Measurements from ENCODE around the gene SETMAR. TPM values are rescaled to one million over a fixed set of nuclear protein-coding genes. Genes with fewer than 3 reads are reported as not detected.

SETMAR gene
- total and polyA plus RNA-seq, 2 of the 8 experiments (the other 6 are each of a cell fraction or from before 2014, with no cell fraction given), result 16.1 to 25.3 TPM

DNA sequence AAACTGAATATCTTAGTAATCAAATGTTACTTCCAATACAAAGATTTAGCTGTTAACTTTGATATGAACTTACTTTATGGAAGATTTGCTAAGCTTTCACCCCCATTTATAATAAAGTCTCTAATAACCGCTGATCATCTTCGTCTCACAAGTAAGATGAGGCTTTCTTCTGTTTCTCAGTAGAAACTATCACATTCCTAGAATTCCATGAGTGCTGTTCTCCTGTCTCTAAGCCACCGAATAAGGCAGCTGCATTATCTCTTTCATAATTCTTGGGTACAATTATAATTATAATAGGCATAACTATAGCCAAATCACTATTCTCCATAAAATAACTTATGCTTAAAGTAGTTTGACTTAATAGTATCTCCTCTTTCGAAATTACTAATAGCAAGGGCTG is 18.3 kb upstream of the SETMAR start:
- no peaks in the 10 kb centered on the region for H3K79me1 ChIP-seq (ENCODE audit: low read depth, low read length)
- TF ChIP-seq CBX8 (IDR thresholded peaks at IDR 0.05; ENCODE audit: borderline replicate concordance, low read depth, low read length), result no peak
- TF ChIP-seq POLR2AphosphoS5 (IDR thresholded peaks at IDR 0.05; ENCODE audit: low read depth, low read length), result no peak
- no peak for TF ChIP-seq ASH2L (IDR thresholded peaks at IDR 0.05; ENCODE audit: low read length)
- TF ChIP-seq SIX5 (IDR thresholded peaks at IDR 0.05; ENCODE audit: low read depth, low read length), result no peak
- TF ChIP-seq BCL11A (IDR thresholded peaks at IDR 0.05; ENCODE audit: low read depth in 2 of 2, low read length in 2 of 2), result no peak
- TF ChIP-seq TEAD4 (IDR thresholded peaks at IDR 0.05; ENCODE audit: low read depth, low read length), result peak; percentile 97
- no peak for TF ChIP-seq POLR2A (IDR thresholded peaks at IDR 0.05; ENCODE audit: control extremely low read depth in 1 of 2, low read depth in 2 of 2, low read length in 2 of 2)
- POLR2A ChIA-PET (ENCODE audit: partially characterized antibody), result interaction anchor here (0.6 to 1.2 kb wide), 2 partner anchors 14 to 457 kb away, joined by 3 to 4 read pairs; no protein-coding TSS in a partner anchor
- H3K56ac ChIP-seq (replicated peaks; ENCODE audit: insufficient read length, low read depth, low read length), result no peak overlapping the region
- no peak overlapping the region for H3K23ac ChIP-seq (ENCODE audit: insufficient read length)
- no peak overlapping the region for H2BK5ac ChIP-seq (ENCODE audit: low read depth, low read length)
- H3K9me3 ChIP-seq (ENCODE audit: insufficient read depth in 2 of 2, low read depth in 1 of 2, low read length in 1 of 2), result no peaks in the 10 kb centered on the region
- H2BK15ac ChIP-seq (ENCODE audit: low read length), result no peak overlapping the region
- H2BK12ac ChIP-seq (ENCODE audit: low read depth, low read length), result no peak overlapping the region
- CTCF ChIA-PET (ENCODE audit: partially characterized antibody), result interaction anchor here (0.7 to 5.5 kb wide), 4 partner anchors 8 to 1967 kb away, joined by 3 to 34 read pairs (median 12); no protein-coding TSS in a partner anchor
- H3K27ac ChIP-seq (ENCODE audit: low read depth, low read length), result no peak overlapping the region
- no peaks in the 10 kb centered on the region for H3K23me2 ChIP-seq (ENCODE audit: low read depth, low read length)
- no peak overlapping the region for H3K4ac ChIP-seq (replicated peaks; ENCODE audit: insufficient read length, low read depth, low read length)
- H4K20me1 ChIP-seq (replicated peaks in 1 of 2; ENCODE audit: control insufficient read depth in 1 of 2, insufficient read depth in 2 of 2, low read length in 2 of 2), result no peaks in the 10 kb centered on the region
- no peak overlapping the region for H3K9ac ChIP-seq (replicated peaks in 1 of 4; ENCODE audit: extremely low read depth in 1 of 4, low read depth in 3 of 4, low read length in 3 of 4)
- H3K14ac ChIP-seq (ENCODE audit: insufficient read length), result no peak overlapping the region
- no peak for DNase-seq (ENCODE audit: low read depth in 1 of 2, low spot score in 2 of 2)
- H4K8ac ChIP-seq (ENCODE audit: extremely low read depth, insufficient read depth, low read length), result no peak overlapping the region
- H4K5ac ChIP-seq (ENCODE audit: insufficient read length, low read depth, low read length), result no peak overlapping the region
- no peak overlapping the region for H2AK5ac ChIP-seq (ENCODE audit: low read depth, low read length)
- H3K4me2 ChIP-seq (ENCODE audit: insufficient read depth in 1 of 2, low read depth in 2 of 2, low read length in 2 of 2), result no peak overlapping the region
- H3K4me1 ChIP-seq (replicated peaks in 1 of 4; ENCODE audit: control insufficient read depth in 3 of 4, insufficient read depth in 4 of 4, low read length in 3 of 4), result no peaks in the 10 kb centered on the region; a peak in 1 of 7 replicates
- H4K91ac ChIP-seq (replicated peaks; ENCODE audit: insufficient read length, low read length), result no peak overlapping the region
- no peaks in the 10 kb centered on the region for H3K79me2 ChIP-seq (ENCODE audit: control insufficient read depth in 1 of 2, insufficient read depth in 2 of 2, low read length in 2 of 2)
- no peak for FAIRE-seq
- H3K36me3 ChIP-seq (ENCODE audit: control insufficient read depth in 2 of 4, insufficient read depth in 4 of 4, low read length in 3 of 4), result no peaks in the 10 kb centered on the region
- H3K18ac ChIP-seq (ENCODE audit: extremely low read depth, low read length), result no peak overlapping the region
- no peaks in the 10 kb centered on the region for H3K27me3 ChIP-seq (replicated peaks in 1 of 4; ENCODE audit: control insufficient read depth in 3 of 4, extremely low read depth in 1 of 4, insufficient read depth in 3 of 4, low read length in 3 of 4)
- H2BK20ac ChIP-seq (ENCODE audit: low read length), result no peak overlapping the region
- H3K4me3 ChIP-seq (ENCODE audit: extremely low read depth in 1 of 4, insufficient read depth in 2 of 4, low read depth in 3 of 4, low read length in 4 of 4), result no peak overlapping the region
- H2AFZ ChIP-seq (ENCODE audit: low read length), result no peak overlapping the region
- 58% methylated on average over 4 of the region's 4 CpGs; no CpG with 5 or more reads in 1 of the 2 experiments for WGBS, 2 experiments (ENCODE audit: extremely low coverage in 1 of 2, insufficient coverage in 1 of 2, insufficient read length in 1 of 2, insufficient replicate concordance in 2 of 2, low coverage in 1 of 2, low lambda C conversion rate in 2 of 2, missing lambda C conversion rate in 1 of 2)
- H2BK120ac ChIP-seq (replicated peaks; ENCODE audit: low read depth, low read length), result no peak overlapping the region
